AG08396 (cell line): ENCODE results near the gene APOBEC3B.
"Not testable (repeated sequence)": the region's sequence is repeated elsewhere in the genome, so short reads cannot be mapped to it uniquely, and the experiment has no call there.

Source experiments
- DNase-seq: peaks from one replicate; pipeline ENCODE4 v3.0.0; 2012; ENCODE audit warnings: low spot score, mixed read lengths

APOBEC3B gene

DNA sequence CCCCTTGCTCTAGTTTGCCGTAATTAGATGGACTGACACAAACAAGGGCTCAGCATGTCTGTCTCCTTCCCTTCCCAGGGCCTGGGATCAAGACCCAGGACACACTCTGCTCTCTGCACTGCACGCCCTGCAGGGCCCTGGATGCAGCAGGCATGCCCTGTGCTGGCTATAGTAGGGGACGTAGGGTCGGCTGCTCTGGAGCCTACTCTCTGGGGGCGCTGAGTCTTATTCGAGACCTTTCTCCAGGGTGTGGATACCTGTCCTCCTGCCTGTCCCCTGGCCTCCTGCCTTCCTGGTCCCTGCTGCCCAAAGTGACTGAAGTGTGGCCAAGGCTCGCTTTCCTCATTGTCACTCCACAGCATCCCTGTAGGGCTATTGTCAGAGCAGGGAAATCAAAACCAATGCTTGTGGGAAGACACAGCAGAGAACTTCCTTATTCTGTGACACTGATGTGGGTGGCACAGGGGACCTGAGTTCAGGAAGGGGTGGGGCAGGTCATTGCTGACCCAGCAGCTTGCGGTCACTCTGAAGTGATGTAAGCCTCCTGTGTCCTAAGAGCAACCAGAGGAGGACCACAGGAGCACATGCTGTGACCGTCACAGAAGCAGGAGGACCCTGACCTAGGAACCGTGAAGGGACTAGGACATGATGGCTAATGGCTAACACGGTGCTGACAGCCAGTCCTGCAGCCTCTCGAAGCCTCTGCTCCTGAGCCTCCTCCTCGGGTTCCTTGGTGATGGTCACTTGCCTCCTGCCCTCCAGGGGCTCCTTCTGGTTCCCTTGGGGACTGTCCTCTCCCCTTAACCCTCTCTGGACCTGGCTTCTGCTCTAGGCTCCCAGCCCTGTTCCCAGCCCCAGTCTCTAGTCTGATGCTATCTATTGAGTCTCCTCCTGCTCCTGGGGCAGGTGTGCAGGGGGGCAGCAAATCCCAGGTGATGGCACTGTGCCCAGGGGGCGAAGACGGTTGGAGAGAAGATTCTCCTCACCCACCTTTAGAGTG lies 14.4 kb upstream of the APOBEC3B start:
- DNase-seq, result no peak

DNA sequence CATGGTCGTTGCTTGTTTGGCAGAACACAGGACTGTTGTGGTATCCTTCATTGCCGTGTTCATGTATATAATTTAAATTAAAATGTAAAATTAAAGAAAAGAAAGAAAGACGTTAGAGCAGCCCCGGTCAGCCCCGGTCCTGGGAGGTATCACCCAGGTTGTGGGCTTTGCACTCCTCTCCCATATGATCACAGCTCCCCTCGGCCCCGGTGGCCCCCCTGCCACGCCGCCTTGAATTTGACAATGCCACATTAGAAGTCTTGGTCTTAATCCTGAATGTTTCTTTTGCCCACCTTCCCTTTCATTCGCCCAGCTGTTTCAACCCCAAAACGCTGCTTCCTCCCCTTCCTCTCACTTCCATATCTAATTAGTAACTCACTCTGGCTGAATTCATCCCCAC lies 13.3 kb upstream of the APOBEC3B start:
- DNase-seq, result no peak

DNA sequence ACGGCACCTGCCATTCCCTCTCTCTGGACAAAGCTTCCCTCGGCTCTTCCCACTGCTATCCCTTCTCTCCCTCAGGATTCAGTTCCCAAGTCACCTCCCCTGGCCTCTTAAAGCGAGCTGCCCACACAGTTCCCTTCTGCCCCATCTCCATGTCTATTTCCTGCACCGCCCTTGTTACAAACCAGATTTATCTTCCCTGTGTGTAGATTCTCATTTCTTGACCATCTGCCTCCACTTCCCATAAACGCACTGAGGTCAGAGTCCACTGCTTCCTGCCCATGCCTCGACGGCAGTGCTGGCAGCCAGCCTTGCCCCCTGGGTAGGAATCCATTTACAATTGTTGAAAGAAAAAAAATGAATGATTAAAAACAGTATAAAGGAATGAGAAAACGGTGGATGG lies 11.6 kb upstream of the APOBEC3B start:
- DNase-seq, result no peak

DNA sequence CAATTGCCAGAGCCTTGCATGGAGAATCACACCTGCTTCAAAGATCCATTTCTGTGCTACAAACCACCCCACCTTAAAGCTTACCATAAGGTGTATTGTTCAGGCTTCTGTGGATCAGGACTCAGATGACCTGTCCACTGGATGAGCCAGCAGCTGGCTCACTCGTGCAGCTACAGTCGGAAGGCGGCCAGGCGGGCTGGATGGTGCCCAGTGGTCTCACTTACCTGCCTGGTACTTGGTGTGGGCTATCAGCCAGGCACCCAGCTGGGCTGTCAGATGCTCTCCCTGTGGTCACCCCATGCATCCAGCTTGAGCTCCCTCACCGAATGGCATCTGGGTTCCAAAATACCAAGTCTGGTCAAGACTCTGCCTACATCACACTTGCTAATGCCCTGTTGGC lies 10.9 kb upstream of the APOBEC3B start:
- no peak for DNase-seq

DNA sequence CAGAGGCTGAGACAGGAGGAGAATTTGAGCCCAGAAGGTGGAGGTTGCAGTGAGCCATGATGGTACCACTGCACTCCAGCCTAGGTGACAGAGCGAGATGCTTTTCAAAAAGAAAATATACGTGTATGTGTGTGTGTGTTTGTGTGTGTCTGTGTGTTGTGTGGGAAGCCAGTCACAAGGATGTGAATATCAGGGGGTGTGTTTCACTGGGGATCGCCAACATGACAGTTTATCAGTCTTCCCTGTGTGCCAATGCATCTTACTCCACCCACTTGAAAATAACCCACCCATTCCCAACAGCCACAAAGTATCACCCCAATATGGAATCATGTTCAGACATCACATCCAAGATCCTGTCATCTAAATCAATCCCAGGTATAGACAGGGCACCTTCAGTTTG lies 10.4 kb upstream of the APOBEC3B start:
- DNase-seq, result no peak

DNA sequence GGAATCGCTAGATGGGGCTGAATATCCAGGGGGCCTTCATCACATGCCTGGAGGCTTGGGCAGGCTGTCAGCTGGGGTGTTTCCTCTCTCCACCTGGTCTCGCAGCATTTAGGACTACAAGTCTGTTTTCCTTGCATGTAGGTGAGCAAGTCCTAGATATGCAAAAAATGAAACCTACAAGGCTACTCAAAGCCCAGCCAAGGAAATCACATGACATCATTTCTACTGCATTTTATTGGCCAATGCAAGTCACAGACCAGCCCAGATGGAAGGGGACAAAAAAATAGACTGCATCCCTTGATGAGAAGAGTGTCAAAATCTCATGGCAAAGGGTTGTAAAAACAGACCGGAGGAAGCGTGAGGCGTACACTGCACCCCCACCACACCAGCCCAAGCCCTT lies 9.6 kb upstream of the APOBEC3B start:
- no peak for DNase-seq

DNA sequence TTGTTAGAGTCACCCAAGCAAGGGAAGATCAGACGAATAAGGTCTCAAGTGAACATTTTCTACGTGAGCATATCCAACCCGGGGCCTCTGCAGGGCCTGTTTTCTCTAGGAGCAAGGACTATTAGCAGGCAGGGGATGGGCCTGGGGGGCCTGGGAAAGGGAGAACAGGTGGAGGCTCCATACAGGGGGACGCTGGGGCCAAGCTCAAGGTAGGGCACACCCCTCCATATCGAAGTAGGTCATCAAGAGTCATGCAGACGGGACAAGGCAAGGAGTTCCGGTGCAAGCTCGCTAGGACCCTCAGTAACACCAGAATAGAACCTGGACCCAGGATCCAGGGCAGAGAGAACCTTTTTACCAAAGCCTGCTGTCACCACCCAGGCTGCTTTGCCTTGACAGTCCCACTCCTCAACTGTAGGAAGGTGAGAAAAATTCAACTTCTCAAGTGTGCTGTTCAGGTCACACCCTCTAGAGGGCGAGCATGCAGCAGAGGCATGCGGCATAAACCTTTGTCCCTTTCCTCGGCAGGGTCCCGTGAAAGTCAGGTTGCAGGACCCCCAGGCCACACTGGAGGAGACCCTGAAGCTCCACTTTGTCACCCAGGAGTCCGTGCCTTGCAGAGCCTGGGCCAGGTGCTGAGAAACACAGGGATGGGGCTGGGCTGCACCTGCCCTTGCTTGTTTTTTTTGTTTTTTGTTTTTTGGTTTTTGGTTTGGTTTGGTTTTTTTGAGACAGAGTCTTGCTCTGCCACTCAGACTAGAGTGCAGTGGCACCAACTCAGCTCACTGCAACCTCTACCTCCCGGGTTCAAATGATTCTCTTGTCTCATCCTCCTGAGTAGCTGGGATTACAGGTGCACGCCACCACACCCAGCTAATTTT lies 8.6 kb upstream of the APOBEC3B start:
- DNase-seq, result peak; percentile 60

DNA sequence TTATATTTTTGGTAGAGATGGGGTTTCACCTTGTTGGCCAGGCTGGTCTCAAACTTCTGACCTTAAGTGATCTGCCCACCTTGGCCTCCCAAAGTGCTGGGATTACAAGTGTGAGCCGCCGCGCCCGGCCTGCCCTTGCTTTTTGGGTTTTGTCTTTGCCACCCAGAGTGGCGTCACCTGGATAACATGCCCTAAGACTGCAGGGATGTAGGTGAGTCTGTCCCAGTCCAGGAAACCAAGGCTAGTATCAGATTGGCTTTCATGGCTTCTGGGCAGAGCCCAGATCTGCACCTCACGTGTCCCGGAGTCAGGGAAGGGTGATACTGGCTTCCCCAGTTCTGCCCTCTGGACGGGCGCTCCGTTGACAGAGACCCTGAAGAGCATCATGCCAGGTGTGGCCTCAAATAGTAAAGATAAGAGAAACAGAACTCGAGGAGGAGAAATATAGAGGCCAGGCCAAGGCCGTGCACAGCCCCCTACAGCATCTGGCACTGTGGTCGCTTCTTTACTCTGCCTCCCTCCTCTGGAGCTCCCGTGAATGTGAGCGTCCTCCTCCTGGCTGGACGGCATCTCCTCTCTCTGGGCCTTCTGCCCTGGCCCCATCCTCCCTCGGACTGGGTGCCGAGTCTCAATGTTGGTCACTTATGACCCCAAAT lies 7.8 kb upstream of the APOBEC3B start:
- DNase-seq, result no peak

DNA sequence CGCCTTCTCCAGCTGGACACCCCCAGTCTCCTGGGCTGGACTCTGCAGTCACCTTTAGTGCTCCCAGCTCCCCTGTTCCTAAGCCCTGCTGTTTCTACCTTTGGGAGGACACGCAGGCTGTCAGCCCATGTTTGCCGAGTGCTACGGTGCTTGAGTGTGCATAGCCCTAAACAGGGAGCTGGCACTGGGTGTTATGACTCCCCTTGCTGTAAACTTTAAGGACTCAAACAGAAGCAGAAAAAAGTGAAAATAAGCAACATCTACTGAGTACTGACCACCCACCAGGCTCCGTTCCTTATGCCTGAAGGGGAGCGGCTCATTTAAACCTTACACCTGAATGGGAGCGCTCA lies 7.3 kb upstream of the APOBEC3B start:
- no peak for DNase-seq

DNA sequence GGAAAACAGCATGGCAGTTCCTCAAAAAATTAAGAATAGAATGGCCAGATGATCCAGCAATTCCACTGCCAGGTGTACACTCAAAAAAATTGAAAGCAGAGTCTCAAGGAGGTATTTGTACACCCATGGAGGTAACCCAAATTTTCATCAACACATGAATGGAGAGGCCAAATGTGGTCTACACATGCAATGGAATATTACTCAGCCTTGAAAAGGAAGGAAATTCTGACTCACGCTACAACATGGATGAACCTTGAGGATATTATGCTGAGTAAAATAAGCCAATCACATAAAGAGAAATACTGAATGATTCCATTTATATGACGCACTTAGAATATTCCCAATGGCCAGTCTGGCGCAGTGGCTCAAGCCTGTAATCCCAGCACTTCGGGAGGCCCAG lies 4.9 kb upstream of the APOBEC3B start:
- not testable (repeated sequence) for DNase-seq

DNA sequence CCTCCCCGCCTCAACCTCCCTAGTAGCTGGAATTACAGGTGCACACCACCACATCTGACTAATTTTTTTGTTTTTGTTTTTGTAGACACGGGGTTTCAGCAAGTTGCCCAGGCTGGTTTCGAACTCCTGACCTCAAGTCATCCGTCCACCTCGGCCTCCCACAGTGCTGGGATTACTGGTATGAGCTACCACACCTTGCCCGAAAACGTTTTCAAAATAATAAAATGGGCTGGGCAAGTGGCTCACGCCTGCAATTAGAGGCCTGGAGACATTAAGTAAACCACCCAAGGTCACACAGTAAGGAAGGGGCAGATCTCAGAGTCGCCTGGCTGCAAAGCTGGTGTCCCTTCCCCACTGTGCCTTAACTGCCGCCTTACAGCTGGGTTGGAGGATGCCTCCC lies 1.6 kb upstream of the APOBEC3B start:
- DNase-seq, result not testable (repeated sequence)

DNA sequence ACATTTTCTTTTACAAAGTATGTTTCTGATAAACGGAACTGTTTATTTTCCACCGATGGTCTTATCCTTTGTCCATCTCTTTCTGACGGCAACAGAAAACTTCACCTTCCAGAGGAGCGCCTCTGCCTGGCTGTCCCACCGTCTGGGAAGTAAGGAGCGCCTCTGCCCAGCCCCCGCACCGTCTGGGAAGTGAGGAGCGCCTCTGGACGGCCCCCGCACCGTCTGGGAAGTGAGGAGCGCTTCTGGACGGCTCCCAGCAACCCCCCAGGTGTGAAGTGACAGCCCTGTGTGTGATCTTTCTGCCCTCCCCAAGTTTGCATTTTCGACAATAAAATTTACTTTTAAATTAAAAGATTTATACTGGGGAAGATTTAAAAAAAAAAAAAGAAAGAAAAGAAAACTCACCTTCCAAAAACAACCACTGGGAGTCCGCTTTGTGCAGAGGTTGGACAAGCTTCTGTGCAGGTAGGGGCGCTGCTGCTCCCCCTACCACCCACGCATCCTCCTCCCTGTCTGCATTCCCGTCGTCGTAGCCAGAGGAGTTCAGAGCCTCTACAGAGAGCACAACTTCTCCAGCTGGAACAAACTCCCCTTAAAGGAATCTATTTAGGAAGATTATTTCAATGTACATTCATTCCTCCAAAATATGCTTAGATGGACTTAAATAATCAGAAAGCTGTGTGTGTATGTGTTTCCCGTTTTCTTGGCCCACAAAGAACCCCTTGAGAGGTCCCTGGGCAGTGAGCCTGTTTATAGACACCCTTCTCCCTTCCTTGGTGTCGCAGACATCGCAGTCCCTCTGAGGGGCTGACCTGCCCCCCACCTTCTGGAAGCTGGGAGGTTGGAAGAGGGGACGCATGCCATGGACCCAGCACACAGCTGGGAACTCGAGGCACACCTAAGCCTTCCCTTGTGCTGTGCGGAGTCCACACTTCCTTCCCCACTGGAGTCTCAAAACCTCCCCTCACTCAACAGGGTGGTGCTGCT lies 849 bp upstream of the APOBEC3B start:
- DNase-seq, result no peak

DNA sequence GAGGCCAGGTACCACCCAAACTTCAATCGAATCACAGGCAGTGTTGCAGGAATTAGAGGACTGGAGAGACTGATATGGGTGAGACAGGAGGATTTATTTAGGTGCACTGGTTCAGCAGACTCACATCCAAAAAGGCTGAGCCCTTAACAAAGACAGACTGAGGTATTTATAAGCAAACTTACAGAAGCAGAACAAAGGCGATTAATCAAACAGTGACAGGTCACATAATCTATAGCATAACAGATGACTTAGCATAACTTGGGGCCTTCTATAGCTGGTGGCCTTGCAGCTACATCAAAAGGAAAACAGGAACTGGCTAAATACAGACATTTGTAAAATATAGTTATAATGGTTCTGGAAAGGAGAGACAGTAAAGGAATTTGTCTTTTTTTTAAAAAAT lies 2.1 kb downstream of the APOBEC3B start:
- no peak for DNase-seq

DNA sequence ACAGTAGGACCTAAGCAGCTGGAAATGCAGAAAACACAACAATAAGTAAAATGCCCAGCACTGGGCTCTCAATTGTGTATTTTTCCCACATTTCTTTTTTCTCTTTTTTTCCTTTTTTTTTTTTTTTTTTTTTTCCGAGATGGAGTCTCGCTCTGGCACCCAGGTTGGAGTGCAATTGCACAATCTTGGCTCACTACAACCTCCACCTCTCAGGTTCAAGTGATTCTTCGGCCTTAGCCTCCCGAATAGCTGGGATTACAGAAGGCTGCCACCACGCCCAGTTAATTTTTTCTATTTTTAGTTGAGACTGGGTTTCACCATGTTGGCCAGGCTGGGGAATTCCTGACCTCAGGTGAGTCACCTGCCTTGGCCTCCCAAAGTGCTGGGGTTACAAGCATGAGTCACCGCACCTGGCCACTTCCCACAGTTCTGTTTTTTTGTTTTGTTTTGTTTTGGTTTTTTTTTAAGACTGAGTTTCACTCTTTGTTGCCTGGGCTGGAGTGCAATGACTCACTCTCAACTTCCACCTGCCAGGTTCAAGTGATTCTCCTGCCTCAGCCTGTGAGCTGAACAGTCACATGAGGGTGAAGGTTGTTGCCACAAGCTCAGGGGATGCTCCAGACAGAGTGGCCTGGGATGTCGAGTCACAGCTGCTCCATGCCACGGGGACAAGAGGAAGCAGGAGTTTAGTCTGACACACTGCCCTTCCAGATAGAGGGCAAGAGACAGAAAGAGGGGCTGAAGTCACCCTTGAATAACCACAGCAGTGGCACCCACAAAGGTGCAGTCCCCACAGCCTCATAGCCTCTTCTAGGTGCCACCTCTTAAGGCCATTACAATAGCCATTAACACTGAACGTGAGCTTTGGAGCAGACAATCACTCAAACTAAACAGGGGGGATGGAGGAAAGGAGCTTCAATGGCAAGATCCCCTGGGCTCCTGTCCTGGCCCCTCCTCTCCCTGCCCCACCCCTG lies 2.9 kb downstream of the APOBEC3B start:
- DNase-seq, result not testable (repeated sequence)

DNA sequence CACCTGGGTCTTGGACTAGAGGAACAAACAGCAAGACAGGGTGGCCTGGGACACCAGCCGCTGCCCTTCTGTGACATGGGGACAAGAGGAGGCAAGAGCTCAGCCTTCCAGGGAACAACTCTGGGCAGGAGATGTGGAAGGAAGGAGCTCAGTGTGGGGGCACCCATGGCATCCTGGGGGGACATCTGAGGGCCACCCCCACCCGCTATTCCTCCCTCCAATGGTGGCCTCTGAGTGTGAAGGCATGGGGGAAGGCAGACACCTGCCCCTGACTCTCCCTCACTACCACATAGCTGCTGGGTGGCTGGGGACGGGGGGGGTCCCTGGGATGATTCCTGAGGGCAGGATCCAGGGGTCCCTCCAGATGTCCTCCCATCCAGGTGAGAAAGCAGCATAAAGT lies 4.5 kb downstream of the APOBEC3B start:
- no peak for DNase-seq

DNA sequence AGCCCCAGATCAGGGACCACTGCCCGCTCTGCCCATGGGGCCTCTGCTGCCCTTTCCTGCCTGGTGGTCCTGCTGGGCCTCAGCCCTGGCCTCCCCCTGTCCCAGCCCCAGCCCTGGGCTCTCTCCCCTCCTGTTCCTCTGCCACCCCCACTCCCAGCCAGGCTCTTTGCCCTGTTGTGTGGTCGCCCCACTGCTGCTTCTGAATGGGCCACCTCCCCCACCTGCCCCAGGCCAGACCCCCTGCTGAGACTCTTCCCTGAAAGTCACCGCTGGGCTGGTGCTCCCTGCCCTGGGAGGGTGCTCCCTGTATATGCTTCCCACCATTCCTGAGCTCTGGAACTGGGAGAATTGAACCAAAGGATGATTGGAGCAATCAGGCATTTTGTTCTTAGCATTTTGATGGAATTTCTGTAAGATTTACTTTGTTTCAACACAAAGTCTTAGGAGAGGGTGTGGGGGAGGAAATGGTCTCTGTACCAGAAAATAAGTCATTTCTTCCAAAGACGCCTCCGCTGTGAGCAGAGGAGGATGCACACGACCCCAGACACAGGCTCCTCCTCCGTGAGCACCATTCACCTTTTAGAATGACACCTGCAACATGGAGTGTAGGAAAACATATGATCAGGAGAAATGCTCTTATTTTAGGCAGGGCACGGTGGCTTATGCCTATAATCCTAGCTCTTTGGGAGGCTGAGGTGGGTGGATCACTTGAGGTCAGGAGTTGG lies 5.2 kb downstream of the APOBEC3B start:
- DNase-seq, result no peak

DNA sequence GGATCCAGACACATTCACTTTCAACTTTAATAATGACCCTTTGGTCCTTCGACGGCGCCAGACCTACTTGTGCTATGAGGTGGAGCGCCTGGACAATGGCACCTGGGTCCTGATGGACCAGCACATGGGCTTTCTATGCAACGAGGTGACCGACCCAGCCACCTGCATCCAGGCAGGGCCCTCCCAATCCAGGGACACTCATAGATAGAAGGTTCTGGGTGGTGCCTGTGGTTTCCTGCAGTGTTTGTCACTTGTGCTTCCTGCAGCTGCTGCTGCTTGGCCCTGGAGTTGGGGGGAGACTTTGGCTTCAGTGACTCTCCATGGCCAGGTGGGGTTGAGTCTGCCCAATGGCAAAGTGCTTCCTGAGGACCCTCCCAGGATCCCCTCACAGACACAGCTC lies 7.3 kb downstream of the APOBEC3B start:
- no peak for DNase-seq

DNA sequence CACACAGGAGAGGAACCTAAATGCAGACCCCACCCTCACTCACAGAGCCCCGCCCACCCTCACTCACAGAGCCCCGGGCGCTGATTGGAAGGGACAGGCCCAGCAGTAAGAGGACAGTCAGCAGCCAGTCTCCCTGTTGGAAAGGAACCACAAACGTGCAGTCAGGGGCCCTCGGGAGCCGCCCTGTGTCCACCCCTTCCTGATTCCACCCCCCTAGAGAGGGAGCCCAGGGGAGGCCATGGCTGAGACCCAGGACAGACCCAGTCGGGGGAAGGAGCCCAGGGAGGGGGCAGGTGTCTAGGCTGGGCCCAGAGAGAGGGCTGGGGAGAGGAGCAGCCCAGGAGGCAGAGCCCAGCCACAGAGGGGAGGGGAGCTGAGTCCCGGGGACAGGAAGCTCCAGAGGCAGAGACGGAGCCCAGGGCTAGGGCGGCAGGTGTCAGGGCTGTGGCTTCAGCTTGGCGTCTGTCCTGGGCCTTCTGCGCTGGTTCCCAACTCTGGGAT lies 10.8 kb downstream of the APOBEC3B start:
- DNase-seq, result not testable (repeated sequence)

DNA sequence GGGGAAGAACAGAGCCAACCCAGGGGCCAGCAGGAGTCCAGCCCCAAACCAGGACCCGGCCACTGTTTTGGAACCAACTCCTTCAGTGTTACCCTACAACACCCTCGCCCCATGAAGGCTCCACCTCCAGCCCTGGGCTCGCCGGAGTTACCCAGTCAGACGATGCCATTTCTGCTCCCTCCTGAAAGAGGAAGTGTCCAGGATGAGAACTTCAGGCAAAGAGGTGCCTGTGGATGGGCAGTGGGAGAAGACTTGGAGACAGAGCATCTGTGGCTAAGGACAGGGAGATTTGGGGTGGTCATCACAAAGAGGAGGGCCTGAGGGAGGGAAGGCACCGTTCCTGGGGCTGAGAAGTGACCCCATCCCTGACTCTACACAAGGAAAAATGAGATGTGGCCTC lies 14.0 kb downstream of the APOBEC3B start:
- DNase-seq, result no peak
